HepG2 (cell line): ENCODE measurements around the gene PIEZO1. TPM values are rescaled to one million over a fixed set of nuclear protein-coding genes. Genes with fewer than 3 reads are reported as not detected.

Experiments used
- EED ChIP-seq: sonication (generic); formaldehyde crosslinking; IDR thresholded peaks from 2 replicates; pipeline ENCODE4 v1.5.0; 2020; ENCODE audit warnings: mild to moderate bottlenecking, missing genetic modification reagents
- FOXA1 ChIP-seq, 2 experiments: fragments of 450-650 bp in 1 of 2; sonication (generic) in 1 of 2; formaldehyde crosslinking in 1 of 2; IDR thresholded peaks; 2 replicates each; pipeline versions ENCODE4 v1.4.0 to v1.6.1; 2016 to 2020; ENCODE audit warnings: missing genetic modification reagents in 1 of 2
- FOXA3 ChIP-seq: IDR thresholded peaks from 2 replicates; pipeline ENCODE4 v1.6.1; 2016; ENCODE audit warnings: missing genetic modification reagents, missing compliant biosample characterization
- FOXK1 ChIP-seq: sonication (generic); formaldehyde crosslinking; IDR thresholded peaks from 2 replicates; pipeline ENCODE4 v1.4.0; 2020; ENCODE audit warnings: low read depth, missing genetic modification reagents, borderline replicate concordance
- HNRNPLL ChIP-seq: fragments of 200-400 bp; formaldehyde crosslinking; IDR thresholded peaks from 2 replicates; pipeline ENCODE4 v1.6.1; 2017; ENCODE audit warnings: mild to moderate bottlenecking, low read depth, low read length; ENCODE audit not compliant: poor library complexity, severe bottlenecking
- SOX6 ChIP-seq, 2 experiments: fragments of 450-650 bp in 1 of 2; sonication (generic) in 1 of 2; formaldehyde crosslinking in 1 of 2; IDR thresholded peaks; 2 replicates each; pipeline versions ENCODE4 v1.4.0 to v1.6.1; 2017 to 2020; ENCODE audit warnings: antibody characterized with exemption in 1 of 2, mild to moderate bottlenecking in 1 of 2, missing genetic modification reagents in 1 of 2
- ZNF282 ChIP-seq: fragments of 450-650 bp; IDR thresholded peaks from 2 replicates; pipeline ENCODE4 v1.6.1; 2018; ENCODE audit not compliant: partially characterized antibody
- ZNF33A ChIP-seq: sonication (generic); formaldehyde crosslinking; IDR thresholded peaks from 2 replicates; pipeline ENCODE4 v1.5.1; 2020; ENCODE audit warnings: missing genetic modification reagents, mild to moderate bottlenecking, moderate library complexity, borderline replicate concordance
- ZNF501 ChIP-seq: sonication (generic); formaldehyde crosslinking; IDR thresholded peaks from 2 replicates; pipeline ENCODE4 v1.5.1; 2020; ENCODE audit warnings: mild to moderate bottlenecking, moderate library complexity, missing genetic modification reagents
- ZNF75D ChIP-seq: sonication (generic); formaldehyde crosslinking; IDR thresholded peaks from 2 replicates; pipeline ENCODE4 v1.8.1; 2023; ENCODE audit warnings: missing genetic modification reagents, mild to moderate bottlenecking, borderline replicate concordance
- ZNF850 ChIP-seq: sonication (generic); formaldehyde crosslinking; conservative IDR thresholded peaks from 2 replicates; pipeline ENCODE4 v1.9.0; 2021; ENCODE audit warnings: mild to moderate bottlenecking, missing genetic modification reagents
- polyA plus RNA-seq, 8 experiments: library from polyadenylated mRNA; depleted of rRNA in 3 of 8; stranded (reverse) in 7 of 8; unstranded in 1 of 8; fragments of >200 nt; fragmentation: Illumina TruSeq in 4 of 8; extraction: Trizol in 4 of 8; gene quantifications; 2 replicates each; pipeline versions ENCODE4 v1.2.1 to v1.2.3, GENCODE V29; 2011 to 2016; ENCODE audit warnings: low read depth in 4 of 8, missing spikeins in 1 of 8, mixed read lengths in 1 of 8; ENCODE audit not compliant: insufficient read depth in 1 of 8
- total RNA-seq, 5 experiments: library from RNA; depleted of rRNA; stranded (reverse); fragments of >200 nt; fragmentation: Illumina TruSeq; extraction: Trizol; gene quantifications; 2 replicates each; pipeline ENCODE4 v1.2.3, GENCODE V29; 2016; ENCODE audit warnings: low read depth in 1 of 5
- TF ChIP-seq, protein P1 (sequence below): sonication (generic); formaldehyde crosslinking; IDR thresholded peaks from 2 replicates; pipeline ENCODE4 v1.4.0; 2020; ENCODE audit warnings: missing genetic modification reagents
- TF ChIP-seq, protein P2 (sequence below): sonication (generic); formaldehyde crosslinking; IDR thresholded peaks from 2 replicates; pipeline ENCODE4 v1.8.0; 2022; ENCODE audit warnings: missing genetic modification reagents, mild to moderate bottlenecking, borderline replicate concordance
- TF ChIP-seq, protein P3 (sequence below), 2 experiments: sonication (generic) in 1 of 2; formaldehyde crosslinking in 1 of 2; IDR thresholded peaks; 2 replicates each; pipeline versions ENCODE4 v1.4.0 to v1.6.1; 2018 to 2020; ENCODE audit warnings: missing genetic modification reagents in 2 of 2, borderline replicate concordance in 1 of 2, low read depth in 1 of 2, mild to moderate bottlenecking in 1 of 2, missing biosample characterization in 1 of 2
- TF ChIP-seq, protein P4 (sequence below): sonication (generic); formaldehyde crosslinking; IDR thresholded peaks from 2 replicates; pipeline ENCODE4 v1.5.0; 2020; ENCODE audit warnings: missing genetic modification reagents, mild to moderate bottlenecking, borderline replicate concordance
- TF ChIP-seq, protein P5 (sequence below): sonication (generic); formaldehyde crosslinking; IDR thresholded peaks from 2 replicates; pipeline ENCODE4 v1.5.0; 2020; ENCODE audit warnings: mild to moderate bottlenecking, missing genetic modification reagents, borderline replicate concordance

Gene PIEZO1
- total and polyA plus RNA-seq, 2 of the 13 experiments (the other 11 are each of a cell fraction or from before 2014, with no cell fraction given), result 67.9 to 85.0 TPM

DNA sequence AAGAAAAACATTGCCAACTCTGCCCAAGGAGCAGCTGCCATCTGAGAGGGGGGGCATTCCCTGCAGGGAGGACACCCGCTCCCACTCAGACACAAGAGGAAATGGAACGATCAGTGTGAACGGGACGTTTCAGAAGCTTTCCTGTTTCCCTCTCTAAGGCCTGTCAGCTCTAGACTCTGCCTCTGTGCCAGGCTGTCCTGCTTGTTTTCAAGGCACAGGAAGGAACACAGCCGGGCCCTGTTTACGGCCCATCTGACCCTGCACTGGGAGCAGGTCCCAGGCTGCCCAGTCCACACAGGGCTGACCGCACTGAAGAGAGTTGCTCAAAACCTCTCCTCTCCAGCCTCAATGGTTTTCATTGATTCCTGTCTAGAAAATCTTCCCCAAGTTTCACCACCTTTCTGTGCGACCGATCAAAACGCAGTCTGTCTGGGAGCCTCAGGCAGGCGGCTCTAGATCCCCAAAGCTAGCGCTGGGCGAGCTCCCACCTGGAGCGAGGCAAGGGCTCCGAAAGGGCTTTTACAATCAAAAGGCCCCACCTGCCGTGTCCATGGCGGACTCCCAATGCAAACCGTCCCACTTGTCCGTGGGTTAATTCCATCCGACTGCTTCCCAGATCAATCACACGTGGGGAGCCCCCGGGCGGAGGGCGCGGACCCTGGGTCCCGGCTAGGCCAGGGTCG lies 1.5 kb downstream of the PIEZO1 start (continued):
- TF ChIP-seq, protein P1, sequence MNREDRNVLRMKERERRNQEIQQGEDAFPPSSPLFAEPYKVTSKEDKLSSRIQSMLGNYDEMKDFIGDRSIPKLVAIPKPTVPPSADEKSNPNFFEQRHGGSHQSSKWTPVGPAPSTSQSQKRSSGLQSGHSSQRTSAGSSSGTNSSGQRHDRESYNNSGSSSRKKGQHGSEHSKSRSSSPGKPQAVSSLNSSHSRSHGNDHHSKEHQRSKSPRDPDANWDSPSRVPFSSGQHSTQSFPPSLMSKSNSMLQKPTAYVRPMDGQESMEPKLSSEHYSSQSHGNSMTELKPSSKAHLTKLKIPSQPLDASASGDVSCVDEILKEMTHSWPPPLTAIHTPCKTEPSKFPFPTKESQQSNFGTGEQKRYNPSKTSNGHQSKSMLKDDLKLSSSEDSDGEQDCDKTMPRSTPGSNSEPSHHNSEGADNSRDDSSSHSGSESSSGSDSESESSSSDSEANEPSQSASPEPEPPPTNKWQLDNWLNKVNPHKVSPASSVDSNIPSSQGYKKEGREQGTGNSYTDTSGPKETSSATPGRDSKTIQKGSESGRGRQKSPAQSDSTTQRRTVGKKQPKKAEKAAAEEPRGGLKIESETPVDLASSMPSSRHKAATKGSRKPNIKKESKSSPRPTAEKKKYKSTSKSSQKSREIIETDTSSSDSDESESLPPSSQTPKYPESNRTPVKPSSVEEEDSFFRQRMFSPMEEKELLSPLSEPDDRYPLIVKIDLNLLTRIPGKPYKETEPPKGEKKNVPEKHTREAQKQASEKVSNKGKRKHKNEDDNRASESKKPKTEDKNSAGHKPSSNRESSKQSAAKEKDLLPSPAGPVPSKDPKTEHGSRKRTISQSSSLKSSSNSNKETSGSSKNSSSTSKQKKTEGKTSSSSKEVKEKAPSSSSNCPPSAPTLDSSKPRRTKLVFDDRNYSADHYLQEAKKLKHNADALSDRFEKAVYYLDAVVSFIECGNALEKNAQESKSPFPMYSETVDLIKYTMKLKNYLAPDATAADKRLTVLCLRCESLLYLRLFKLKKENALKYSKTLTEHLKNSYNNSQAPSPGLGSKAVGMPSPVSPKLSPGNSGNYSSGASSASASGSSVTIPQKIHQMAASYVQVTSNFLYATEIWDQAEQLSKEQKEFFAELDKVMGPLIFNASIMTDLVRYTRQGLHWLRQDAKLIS (CRISPR knock-in tag), result 0 out of 2 replicates have a peak, but pooled peaks have one; percentile 6
- TF ChIP-seq ZNF850 (CRISPR knock-in tag) (peak; percentile 18; the same call in 1 of the 2 replicates), FOXA1 (IDR thresholded peaks at IDR 0.05) (no peak), FOXA1 (CRISPR knock-in tag; IDR thresholded peaks at IDR 0.05) (peak; percentile 25; the same call in 1 of the 2 replicates), FOXA3 (peak; percentile 29; the same call in 1 of the 2 replicates), ZNF282 (no peak), ZNF501 (peak; percentile 89), EED (CRISPR knock-in tag) (0 out of 2 replicates have a peak, but pooled peaks have one; percentile 47), HNRNPLL (peak; percentile 12), ZNF33A (CRISPR knock-in tag) (0 out of 2 replicates have a peak, but pooled peaks have one; percentile 32), FOXK1 (peak; percentile 12; the same call in 1 of the 2 replicates), ZNF75D (CRISPR knock-in tag) (no peak), SOX6 (IDR thresholded peaks at IDR 0.05) (no peak), SOX6 (CRISPR knock-in tag; IDR thresholded peaks at IDR 0.05) (peak; percentile 29; the same call in 1 of the 2 replicates)
- TF ChIP-seq, protein P2, sequence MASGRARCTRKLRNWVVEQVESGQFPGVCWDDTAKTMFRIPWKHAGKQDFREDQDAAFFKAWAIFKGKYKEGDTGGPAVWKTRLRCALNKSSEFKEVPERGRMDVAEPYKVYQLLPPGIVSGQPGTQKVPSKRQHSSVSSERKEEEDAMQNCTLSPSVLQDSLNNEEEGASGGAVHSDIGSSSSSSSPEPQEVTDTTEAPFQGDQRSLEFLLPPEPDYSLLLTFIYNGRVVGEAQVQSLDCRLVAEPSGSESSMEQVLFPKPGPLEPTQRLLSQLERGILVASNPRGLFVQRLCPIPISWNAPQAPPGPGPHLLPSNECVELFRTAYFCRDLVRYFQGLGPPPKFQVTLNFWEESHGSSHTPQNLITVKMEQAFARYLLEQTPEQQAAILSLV (CRISPR knock-in tag), result peak; percentile 82; the same call in 1 of the 2 replicates
- TF ChIP-seq, protein P3, sequence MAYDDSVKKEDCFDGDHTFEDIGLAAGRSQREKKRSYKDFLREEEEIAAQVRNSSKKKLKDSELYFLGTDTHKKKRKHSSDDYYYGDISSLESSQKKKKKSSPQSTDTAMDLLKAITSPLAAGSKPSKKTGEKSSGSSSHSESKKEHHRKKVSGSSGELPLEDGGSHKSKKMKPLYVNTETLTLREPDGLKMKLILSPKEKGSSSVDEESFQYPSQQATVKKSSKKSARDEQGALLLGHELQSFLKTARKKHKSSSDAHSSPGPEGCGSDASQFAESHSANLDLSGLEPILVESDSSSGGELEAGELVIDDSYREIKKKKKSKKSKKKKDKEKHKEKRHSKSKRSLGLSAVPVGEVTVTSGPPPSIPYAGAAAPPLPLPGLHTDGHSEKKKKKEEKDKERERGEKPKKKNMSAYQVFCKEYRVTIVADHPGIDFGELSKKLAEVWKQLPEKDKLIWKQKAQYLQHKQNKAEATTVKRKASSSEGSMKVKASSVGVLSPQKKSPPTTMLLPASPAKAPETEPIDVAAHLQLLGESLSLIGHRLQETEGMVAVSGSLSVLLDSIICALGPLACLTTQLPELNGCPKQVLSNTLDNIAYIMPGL (CRISPR knock-in tag; IDR thresholded peaks at IDR 0.05; ENCODE audit: borderline replicate concordance in 1 of 2, low read depth in 1 of 2), result 0 out of 4 replicates have a peak, but pooled peaks of 1 of the 2 experiments have one; percentile 6
- TF ChIP-seq, protein P4, sequence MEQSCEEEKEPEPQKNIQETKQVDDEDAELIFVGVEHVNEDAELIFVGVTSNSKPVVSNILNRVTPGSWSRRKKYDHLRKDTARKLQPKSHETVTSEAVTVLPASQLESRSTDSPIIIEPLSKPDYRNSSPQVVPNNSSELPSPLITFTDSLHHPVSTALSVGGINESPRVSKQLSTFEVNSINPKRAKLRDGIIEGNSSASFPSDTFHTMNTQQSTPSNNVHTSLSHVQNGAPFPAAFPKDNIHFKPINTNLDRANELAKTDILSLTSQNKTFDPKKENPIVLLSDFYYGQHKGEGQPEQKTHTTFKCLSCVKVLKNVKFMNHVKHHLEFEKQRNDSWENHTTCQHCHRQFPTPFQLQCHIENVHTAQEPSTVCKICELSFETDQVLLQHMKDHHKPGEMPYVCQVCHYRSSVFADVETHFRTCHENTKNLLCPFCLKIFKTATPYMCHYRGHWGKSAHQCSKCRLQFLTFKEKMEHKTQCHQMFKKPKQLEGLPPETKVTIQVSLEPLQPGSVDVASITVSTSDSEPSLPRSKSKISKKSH, result no peak
- TF ChIP-seq, protein P5, sequence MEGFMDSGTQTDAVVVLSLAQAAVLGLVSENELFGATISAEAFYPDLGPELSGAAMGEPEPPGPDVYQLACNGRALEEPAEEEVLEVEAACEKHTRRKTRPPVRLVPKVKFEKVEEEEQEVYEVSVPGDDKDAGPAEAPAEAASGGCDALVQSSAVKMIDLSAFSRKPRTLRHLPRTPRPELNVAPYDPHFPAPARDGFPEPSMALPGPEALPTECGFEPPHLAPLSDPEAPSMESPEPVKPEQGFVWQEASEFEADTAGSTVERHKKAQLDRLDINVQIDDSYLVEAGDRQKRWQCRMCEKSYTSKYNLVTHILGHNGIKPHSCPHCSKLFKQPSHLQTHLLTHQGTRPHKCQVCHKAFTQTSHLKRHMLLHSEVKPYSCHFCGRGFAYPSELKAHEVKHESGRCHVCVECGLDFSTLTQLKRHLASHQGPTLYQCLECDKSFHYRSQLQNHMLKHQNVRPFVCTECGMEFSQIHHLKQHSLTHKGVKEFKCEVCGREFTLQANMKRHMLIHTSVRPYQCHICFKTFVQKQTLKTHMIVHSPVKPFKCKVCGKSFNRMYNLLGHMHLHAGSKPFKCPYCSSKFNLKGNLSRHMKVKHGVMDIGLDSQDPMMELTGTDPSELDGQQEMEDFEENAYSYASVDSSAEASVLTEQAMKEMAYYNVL (CRISPR knock-in tag), result peak; percentile 12; the same call in 1 of the 2 replicates
